ENCODE measurements around the gene C10orf95. TPM values are rescaled to one million over a fixed set of nuclear protein-coding genes. Genes with fewer than 3 reads are reported as not detected.

Gene C10orf95
- polyA plus RNA-seq, 1 donor from 2014 or later, result 0.70 TPM

DNA sequence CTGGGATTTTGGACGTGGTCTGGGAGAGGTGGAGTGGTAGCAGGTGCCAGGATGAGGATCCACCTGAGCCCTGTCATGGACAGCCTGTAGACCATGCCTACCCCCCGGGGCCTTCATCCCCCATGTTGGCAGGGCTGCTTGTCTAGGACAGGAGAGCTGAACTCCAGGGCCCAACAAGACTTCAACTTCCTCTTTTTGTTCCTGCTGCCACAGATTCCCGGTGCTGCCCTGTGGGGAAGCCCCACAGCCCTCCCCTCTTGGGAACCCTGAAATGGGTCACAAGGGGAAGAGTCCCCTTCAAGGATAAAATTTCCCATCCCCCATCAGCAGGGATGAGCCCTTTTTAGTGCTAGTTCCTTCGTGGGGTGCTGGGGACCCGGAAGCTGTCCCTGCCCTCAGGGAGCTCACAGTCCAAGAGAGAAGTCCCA is 17.7 kb downstream of the C10orf95 start:
- Mint-ChIP-seq H3K4me3 (peak overlapping the region; percentile 65 to 98 (median 94)), H3K27ac (peak overlapping the region in 2 of 3 donors; percentile 35 to 86), H3K9me3 (no peaks in the 10 kb centered on the region), H3K4me1 (peaks cover 6 to 18% (median 14%) of the 10 kb centered on the region in 3 donors), H3K36me3 (no peaks in the 10 kb centered on the region), H3K27me3 (peaks cover 2% of the 10 kb centered on the region)

GRCh38 chr10:102432162-102432950 is 19.0 kb downstream of the C10orf95 start, which contains the start of gene CUEDC2:
TSS of gene CUEDC2 (minus strand) at chr10:102432574. CDS start at chr10:102425188, 7,386 bp downstream.
- H3K27ac Mint-ChIP-seq, result peak within 1 kb of the TSS; percentile 69 to 93 (median 86)
- H3K9me3 Mint-ChIP-seq, result no peaks in the 10 kb centered on the region
- H3K4me1 Mint-ChIP-seq, result peaks cover 6 to 18% (median 14%) of the 10 kb centered on the region in 3 donors
- H3K36me3 Mint-ChIP-seq, result no peaks in the 10 kb centered on the region
- H3K27me3 Mint-ChIP-seq, result peaks cover 2% of the 10 kb centered on the region
- H3K4me3 Mint-ChIP-seq, result peak within 1 kb of the TSS; percentile 93 to 98 (median 96)

GRCh38 chr10:102431452-102432124 is 19.8 kb downstream of the C10orf95 start:
- Mint-ChIP-seq H3K4me3 (peak overlapping the region; percentile 93 to 98 (median 96)), H3K4me1 (peaks cover 6 to 19% (median 14%) of the 10 kb centered on the region in 3 donors), H3K36me3 (no peaks in the 10 kb centered on the region), H3K9me3 (no peaks in the 10 kb centered on the region), H3K27ac (peak overlapping the region in 2 of 3 donors; percentile 69 to 86), H3K27me3 (peaks cover 2% of the 10 kb centered on the region)

GRCh38 chr10:102429468-102429867 is 21.9 kb downstream of the C10orf95 start:
- Mint-ChIP-seq H3K27ac (no peak overlapping the region), H3K36me3 (no peaks in the 10 kb centered on the region), H3K4me1 (peaks cover 13 to 14% (median 14%) of the 10 kb centered on the region in 3 donors), H3K27me3 (no peaks in the 10 kb centered on the region), H3K9me3 (no peaks in the 10 kb centered on the region), H3K4me3 (peak overlapping the region in 1 of 4 donors; percentile 50)

DNA sequence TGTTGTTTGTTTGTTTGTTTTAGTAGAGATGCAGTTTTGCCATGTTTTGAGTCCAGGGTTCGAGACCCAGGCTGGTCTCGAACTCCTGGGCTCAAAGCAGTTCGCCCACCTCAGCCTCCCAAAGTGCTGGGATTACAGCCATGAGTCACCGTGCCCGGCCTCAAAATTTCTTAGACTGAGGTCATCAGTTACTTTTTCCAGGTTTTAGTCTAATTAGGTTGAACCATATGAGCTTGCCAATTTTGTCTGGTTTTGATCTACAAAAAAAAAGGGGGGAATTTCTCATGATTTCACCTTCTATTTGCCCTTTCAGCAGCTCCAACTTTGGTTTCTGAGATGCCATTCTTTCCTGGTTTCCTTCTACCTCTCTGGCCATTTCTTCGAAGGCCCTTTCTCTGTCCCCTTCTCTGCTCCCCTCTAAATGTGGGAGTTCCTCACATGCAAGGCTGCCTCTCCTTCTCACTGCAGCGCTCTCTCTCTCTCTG is 24.5 kb downstream of the C10orf95 start:
- peak overlapping the region in 1 of 3 donors; percentile 66 for H3K27ac Mint-ChIP-seq
- H3K27me3 Mint-ChIP-seq, result no peaks in the 10 kb centered on the region
- H3K4me3 Mint-ChIP-seq, result peak overlapping the region in 2 of 4 donors; percentile 35 to 48

DNA sequence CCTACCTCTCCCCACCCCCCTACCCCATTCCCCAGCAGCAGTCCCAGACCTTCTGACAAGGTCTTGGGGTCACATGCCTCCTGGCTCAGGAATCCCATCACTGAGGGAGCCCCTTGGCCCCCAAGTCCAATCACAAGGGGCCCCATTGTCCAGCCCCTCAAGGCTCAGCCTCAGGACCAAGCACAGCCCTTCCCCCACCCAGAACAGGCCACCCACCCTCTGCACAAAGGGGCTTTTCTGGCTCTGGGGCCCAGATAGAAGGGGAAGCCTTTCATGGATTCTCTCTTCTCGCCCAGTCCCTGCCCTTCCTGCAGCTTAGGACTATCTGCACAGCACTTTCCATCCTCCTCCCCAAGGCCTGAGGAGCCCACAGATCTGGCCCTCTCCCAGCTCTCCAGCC is 25.9 kb downstream of the C10orf95 start:
- H3K4me1 Mint-ChIP-seq, result peaks cover 9 to 15% (median 13%) of the 10 kb centered on the region in 3 donors
- no peaks in the 10 kb centered on the region for H3K36me3 Mint-ChIP-seq
- H3K27ac Mint-ChIP-seq, result no peak overlapping the region
- H3K9me3 Mint-ChIP-seq, result no peaks in the 10 kb centered on the region
- H3K27me3 Mint-ChIP-seq, result peaks cover 5% of the 10 kb centered on the region
- peak overlapping the region in 1 of 4 donors; percentile 56 for H3K4me3 Mint-ChIP-seq

More for the DNA sequence above, 24.5 kb downstream of the C10orf95 start:
- H3K9me3 Mint-ChIP-seq, result no peaks in the 10 kb centered on the region
- peaks cover 8 to 13% (median 8%) of the 10 kb centered on the region in 3 donors for H3K4me1 Mint-ChIP-seq
- no peaks in the 10 kb centered on the region for H3K36me3 Mint-ChIP-seq

DNA sequence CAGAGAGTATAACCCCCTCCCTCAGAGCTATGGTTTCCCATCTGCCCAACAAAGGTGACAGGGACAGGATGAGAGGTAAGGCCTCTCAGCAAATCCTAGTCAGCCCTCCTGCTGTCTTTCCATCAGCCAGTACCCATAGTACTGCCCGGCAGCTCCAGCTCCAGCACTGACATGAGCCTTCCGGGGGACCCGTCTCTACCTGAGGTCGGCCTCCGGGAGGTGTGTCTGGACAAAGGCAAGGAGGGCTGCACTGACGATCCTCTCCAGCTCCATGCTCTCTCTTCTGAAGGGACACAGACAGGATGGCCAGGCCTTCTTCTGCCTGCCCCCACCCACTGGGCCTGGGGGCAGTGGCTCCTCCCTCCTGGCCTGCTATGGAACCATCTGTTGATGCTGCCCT is 26.4 kb downstream of the C10orf95 start:
- Mint-ChIP-seq H3K27ac (no peak overlapping the region), H3K4me3 (peak overlapping the region in 1 of 4 donors; percentile 57)

DNA sequence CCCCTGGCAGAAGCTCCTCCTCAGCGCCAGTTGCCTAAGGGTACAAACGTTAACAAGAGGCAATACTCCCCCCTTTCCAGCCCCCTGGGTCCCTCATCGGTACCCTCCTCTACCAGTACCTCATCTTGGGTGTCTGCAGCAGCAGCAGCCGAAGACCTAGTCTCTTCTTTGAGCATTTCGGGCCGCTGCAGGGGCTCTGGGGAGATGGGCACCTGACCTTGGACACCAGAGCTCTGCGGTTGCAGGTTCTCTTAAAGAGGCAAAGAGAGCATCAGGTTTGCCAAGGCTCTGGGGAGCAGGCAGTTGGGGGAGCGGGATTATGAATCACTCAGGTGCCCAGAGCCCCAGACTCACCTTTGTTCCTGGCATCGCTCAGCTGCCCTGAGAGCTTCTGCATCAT is 27.2 kb downstream of the C10orf95 start:
- H3K4me1 Mint-ChIP-seq, result peaks cover 13 to 20% (median 18%) of the 10 kb centered on the region in 3 donors
- no peaks in the 10 kb centered on the region for H3K9me3 Mint-ChIP-seq
- H3K27me3 Mint-ChIP-seq, result peaks cover 5% of the 10 kb centered on the region
- peak overlapping the region in 1 of 3 donors; percentile 27 for H3K27ac Mint-ChIP-seq
- H3K36me3 Mint-ChIP-seq, result no peaks in the 10 kb centered on the region
- peak overlapping the region in 2 of 4 donors; percentile 57 to 68 for H3K4me3 Mint-ChIP-seq

More for the DNA sequence above, 26.4 kb downstream of the C10orf95 start:
- no peaks in the 10 kb centered on the region for H3K36me3 Mint-ChIP-seq
- peaks cover 5% of the 10 kb centered on the region for H3K27me3 Mint-ChIP-seq
- H3K4me1 Mint-ChIP-seq, result peaks cover 11 to 18% (median 18%) of the 10 kb centered on the region in 3 donors
- no peaks in the 10 kb centered on the region for H3K9me3 Mint-ChIP-seq

DNA sequence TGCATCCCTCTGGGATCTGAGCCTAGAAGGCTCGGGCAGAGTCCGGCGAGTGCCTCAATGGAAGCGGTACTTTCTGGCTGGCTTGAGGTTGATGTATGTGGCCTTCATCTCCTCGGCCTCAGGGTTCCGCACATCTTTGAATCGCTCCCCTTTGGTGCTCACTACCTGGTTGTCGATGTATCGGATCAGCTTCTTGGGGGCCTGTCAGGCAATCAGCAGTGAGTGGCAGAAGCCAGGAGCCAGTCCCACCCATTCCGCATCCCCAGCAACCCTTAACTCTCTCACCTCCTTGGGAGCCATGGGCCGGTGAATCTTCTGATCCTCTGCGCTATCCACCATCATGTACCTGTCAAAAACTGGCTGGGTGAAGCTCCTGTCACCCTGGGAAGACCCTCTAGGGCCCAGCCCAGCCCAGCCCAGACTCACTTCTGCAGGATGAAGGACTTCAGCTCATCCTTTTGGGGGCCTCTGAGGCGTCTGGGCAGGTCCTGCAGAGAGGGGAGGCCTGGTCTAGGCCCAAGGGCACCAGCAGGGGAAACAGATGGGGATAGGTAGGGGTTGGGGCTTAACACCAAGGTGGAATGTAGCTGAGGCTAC is 27.9 kb downstream of the C10orf95 start:
- Mint-ChIP-seq H3K9me3 (no peaks in the 10 kb centered on the region), H3K4me1 (peaks cover 13 to 21% (median 18%) of the 10 kb centered on the region in 3 donors), H3K27me3 (peaks cover 8% of the 10 kb centered on the region), H3K27ac (peak overlapping the region in 1 of 3 donors; percentile 72), H3K4me3 (peak overlapping the region; percentile 48 to 97 (median 80)), H3K36me3 (no peaks in the 10 kb centered on the region)

- H3K27ac Mint-ChIP-seq, result peak overlapping the region; percentile 57 to 92 (median 88)
- no peaks in the 10 kb centered on the region for H3K36me3 Mint-ChIP-seq
- H3K27me3 Mint-ChIP-seq, result peaks cover 14% of the 10 kb centered on the region
- peak overlapping the region; percentile 87 to 100 (median 96) for H3K4me3 Mint-ChIP-seq
- H3K9me3 Mint-ChIP-seq, result no peaks in the 10 kb centered on the region
- peaks cover 15 to 22% (median 18%) of the 10 kb centered on the region in 3 donors for H3K4me1 Mint-ChIP-seq
Observed at GRCh38 chr10:102422545-102423129, 28.7 kb downstream of the C10orf95 start.

DNA sequence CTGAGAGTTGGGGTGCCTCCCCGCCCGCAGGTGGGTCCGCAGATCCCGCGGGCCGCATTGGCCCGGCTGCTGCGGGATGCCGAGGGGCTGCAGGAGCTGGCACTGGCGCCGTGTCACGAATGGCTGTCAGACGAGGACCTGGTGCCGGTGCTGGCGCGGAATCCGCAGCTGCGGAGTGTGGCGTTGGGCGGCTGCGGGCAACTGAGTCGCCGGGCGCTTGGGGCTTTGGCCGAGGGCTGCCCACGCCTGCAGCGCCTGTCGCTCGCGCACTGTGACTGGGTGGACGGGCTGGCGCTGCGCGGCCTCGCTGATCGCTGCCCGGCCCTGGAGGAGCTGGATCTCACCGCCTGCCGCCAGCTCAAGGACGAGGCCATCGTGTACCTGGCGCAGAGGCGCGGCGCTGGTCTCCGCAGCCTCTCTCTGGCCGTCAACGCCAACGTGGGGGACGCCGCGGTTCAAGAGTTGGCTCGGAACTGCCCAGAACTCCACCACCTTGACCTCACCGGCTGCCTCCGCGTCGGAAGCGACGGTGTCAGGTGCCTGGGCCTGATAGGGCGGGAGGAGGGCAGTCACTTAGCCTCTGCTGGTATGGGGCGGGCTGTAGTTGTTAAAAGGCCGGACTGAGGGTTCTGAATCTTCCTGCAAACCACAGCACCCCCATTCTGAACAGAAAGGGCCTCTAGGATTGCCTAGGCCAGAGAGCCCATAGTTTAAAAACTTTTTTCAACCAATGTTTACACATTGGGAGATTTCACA is 29.4 kb downstream of the C10orf95 start:
- no peaks in the 10 kb centered on the region for H3K9me3 Mint-ChIP-seq
- H3K36me3 Mint-ChIP-seq, result no peaks in the 10 kb centered on the region
- H3K4me1 Mint-ChIP-seq, result peaks cover 15 to 20% (median 18%) of the 10 kb centered on the region in 3 donors
- H3K27ac Mint-ChIP-seq, result peak overlapping the region; percentile 57 to 95 (median 88)
- peaks cover 20% of the 10 kb centered on the region for H3K27me3 Mint-ChIP-seq
- peak overlapping the region; percentile 95 to 100 (median 98) for H3K4me3 Mint-ChIP-seq

GRCh38 chr10:102421507-102421756 is 29.9 kb downstream of the C10orf95 start:
- Mint-ChIP-seq H3K4me3 (peak overlapping the region; percentile 95 to 100 (median 98)), H3K9me3 (no peaks in the 10 kb centered on the region), H3K36me3 (no peaks in the 10 kb centered on the region), H3K4me1 (peaks cover 15 to 20% (median 17%) of the 10 kb centered on the region in 3 donors), H3K27ac (peak overlapping the region; percentile 88 to 95 (median 94)), H3K27me3 (peaks cover 21% of the 10 kb centered on the region)

GRCh38 chr10:102420714-102421506 is 30.4 kb downstream of the C10orf95 start, which contains the start of gene FBXL15:
TSS of gene FBXL15 (plus strand) at chr10:102420836. CDS start at chr10:102421130, 294 bp downstream.
- H3K27me3 Mint-ChIP-seq, result peaks cover 22% of the 10 kb centered on the region
- H3K36me3 Mint-ChIP-seq, result no peaks in the 10 kb centered on the region
- H3K9me3 Mint-ChIP-seq, result no peaks in the 10 kb centered on the region
- peak within 1 kb of the TSS; percentile 95 to 100 (median 98) for H3K4me3 Mint-ChIP-seq
- peak within 1 kb of the TSS; percentile 94 to 98 (median 95) for H3K27ac Mint-ChIP-seq
- peaks cover 12 to 20% (median 17%) of the 10 kb centered on the region in 3 donors for H3K4me1 Mint-ChIP-seq
